DOHH2 (cell line): ENCODE data around the gene MYLK.

Experiments
- EZH2phosphoT487 ChIP-seq: fragments of 200-600 bp; sonication (generic); IDR thresholded peaks from 2 replicates; pipeline ENCODE4 v1.6.1; 2017; ENCODE audit warnings: borderline replicate concordance, mild to moderate bottlenecking, antibody characterized with exemption, low read length, moderate library complexity, mixed read lengths
- TF ChIP-seq, protein P1 (sequence below): fragments of 200-600 bp; sonication (generic); IDR thresholded peaks from one replicate; pipeline ENCODE4 v1.5.1; 2014; ENCODE audit warnings: antibody characterized with exemption, mild to moderate bottlenecking, low read depth, low read length; ENCODE audit not compliant: poor library complexity, severe bottlenecking

DNA sequence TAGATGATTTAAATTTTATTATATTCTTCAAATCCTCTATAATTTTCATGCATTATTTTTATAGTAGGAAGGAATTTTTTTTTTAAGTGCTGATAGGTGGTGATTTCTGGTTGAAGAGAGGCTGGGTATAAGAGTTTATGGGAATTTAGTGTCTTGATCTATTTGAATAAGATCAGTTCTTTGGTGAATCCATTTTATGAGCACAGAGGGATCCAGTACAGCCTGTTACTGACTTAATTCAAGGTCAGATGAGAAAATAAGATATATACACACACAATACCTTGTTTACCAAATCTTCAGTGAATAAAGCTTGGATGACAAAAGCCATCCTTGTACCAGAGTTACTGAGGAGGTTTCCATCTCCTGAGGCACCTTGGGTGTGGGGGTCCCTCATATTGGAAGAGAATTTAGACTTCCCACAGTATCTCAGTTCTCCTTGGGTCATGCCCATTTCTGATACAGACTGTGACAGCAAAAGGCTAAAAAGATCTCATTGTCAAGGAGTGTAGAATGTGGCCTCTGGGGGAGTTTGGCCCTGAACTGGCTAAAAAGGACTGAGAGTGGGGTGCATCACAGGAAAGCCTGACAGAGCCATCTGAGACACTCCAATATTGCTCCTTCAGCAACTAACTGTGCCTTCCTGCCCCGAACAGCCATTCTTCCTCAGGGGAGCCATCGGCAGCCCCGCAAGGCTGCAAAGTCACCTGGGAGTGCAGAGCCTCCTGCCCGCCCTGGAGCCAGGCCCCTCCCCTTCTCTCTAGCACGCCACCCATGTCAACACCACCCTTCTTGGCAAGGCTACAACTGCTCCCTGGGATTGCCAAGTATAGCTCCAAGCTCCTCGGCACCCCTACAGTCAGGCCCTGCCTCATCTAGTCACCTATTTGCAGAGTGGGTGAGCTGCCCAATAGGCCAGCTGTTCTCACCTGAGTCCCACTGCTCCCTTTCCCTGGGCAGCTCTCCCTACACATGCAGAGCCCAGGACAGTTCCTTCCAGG, 256.2 kb downstream of the MYLK start:
- TF ChIP-seq, protein P1, sequence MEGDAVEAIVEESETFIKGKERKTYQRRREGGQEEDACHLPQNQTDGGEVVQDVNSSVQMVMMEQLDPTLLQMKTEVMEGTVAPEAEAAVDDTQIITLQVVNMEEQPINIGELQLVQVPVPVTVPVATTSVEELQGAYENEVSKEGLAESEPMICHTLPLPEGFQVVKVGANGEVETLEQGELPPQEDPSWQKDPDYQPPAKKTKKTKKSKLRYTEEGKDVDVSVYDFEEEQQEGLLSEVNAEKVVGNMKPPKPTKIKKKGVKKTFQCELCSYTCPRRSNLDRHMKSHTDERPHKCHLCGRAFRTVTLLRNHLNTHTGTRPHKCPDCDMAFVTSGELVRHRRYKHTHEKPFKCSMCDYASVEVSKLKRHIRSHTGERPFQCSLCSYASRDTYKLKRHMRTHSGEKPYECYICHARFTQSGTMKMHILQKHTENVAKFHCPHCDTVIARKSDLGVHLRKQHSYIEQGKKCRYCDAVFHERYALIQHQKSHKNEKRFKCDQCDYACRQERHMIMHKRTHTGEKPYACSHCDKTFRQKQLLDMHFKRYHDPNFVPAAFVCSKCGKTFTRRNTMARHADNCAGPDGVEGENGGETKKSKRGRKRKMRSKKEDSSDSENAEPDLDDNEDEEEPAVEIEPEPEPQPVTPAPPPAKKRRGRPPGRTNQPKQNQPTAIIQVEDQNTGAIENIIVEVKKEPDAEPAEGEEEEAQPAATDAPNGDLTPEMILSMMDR: no peak
- TF ChIP-seq EZH2phosphoT487: no peak
